ENCODE measurements around the gene MAN1A1.

MAN1A1 gene

GRCh38 chr6:119317007-119317406 lies 32.6 kb downstream of the MAN1A1 start:
- ChIA-PET POLR2A (no interaction called here), CTCF (no interaction called here)
- DNase-seq (ENCODE audit: extremely low spot score): no peak
- TF ChIP-seq SUZ12 (IDR thresholded peaks at IDR 0.05): no peak
- TF ChIP-seq ARNT (IDR thresholded peaks at IDR 0.05): no peak
- no peak for TF ChIP-seq L3MBTL2 (conservative IDR thresholded peaks at IDR 0.05)
- no peak for TF ChIP-seq FOXK2 (IDR thresholded peaks at IDR 0.05)
- no peak for TF ChIP-seq NFRKB (IDR thresholded peaks at IDR 0.05)
- no peak for TF ChIP-seq HDGF (IDR thresholded peaks at IDR 0.05; ENCODE audit: borderline replicate concordance)
- no peak for TF ChIP-seq LEF1 (IDR thresholded peaks at IDR 0.05; ENCODE audit: borderline replicate concordance)
- no peak for TF ChIP-seq PKNOX1 (IDR thresholded peaks at IDR 0.05)
- TF ChIP-seq SP1 (IDR thresholded peaks at IDR 0.05): no peak
- no peak for TF ChIP-seq ZNF384 (IDR thresholded peaks at IDR 0.05)
- TF ChIP-seq TARDBP (IDR thresholded peaks at IDR 0.05): no peak
- TF ChIP-seq CTBP1 (IDR thresholded peaks at IDR 0.05; ENCODE audit: borderline replicate concordance): no peak
- TF ChIP-seq ELF4 (IDR thresholded peaks at IDR 0.05): no peak
- TF ChIP-seq BHLHE40 (IDR thresholded peaks at IDR 0.05; ENCODE audit: borderline replicate concordance): no peak
- TF ChIP-seq FOXM1 (IDR thresholded peaks at IDR 0.05; ENCODE audit: borderline replicate concordance): no peak
- no peak for TF ChIP-seq FOXA1 (IDR thresholded peaks at IDR 0.05)

- no peak for TF ChIP-seq ELF4 (IDR thresholded peaks at IDR 0.05)
- no peak for TF ChIP-seq ZNF384 (IDR thresholded peaks at IDR 0.05)
- TF ChIP-seq ARNT (IDR thresholded peaks at IDR 0.05): no peak
- TF ChIP-seq PKNOX1 (IDR thresholded peaks at IDR 0.05): no peak
- no peak for TF ChIP-seq BHLHE40 (IDR thresholded peaks at IDR 0.05; ENCODE audit: borderline replicate concordance)
- no peak for TF ChIP-seq HDGF (IDR thresholded peaks at IDR 0.05; ENCODE audit: borderline replicate concordance)
- TF ChIP-seq CTBP1 (IDR thresholded peaks at IDR 0.05; ENCODE audit: borderline replicate concordance): no peak
- no peak for TF ChIP-seq FOXK2 (IDR thresholded peaks at IDR 0.05)
- no peak for TF ChIP-seq SUZ12 (IDR thresholded peaks at IDR 0.05)
- no peak for TF ChIP-seq TARDBP (IDR thresholded peaks at IDR 0.05)
- no peak for TF ChIP-seq L3MBTL2 (conservative IDR thresholded peaks at IDR 0.05)
- no peak for TF ChIP-seq LEF1 (IDR thresholded peaks at IDR 0.05; ENCODE audit: borderline replicate concordance)
- no peak for DNase-seq (ENCODE audit: extremely low spot score)
- ChIA-PET POLR2A (no interaction called here), CTCF (no interaction called here)
Measured at GRCh38 chr6:119314885-119315272, 34.7 kb downstream of the MAN1A1 start.

- CTCF ChIA-PET: interaction anchor here (0.7 kb wide), 1 partner anchor 1831 kb away, joined by 4 read pairs; no protein-coding TSS in a partner anchor
Measured at GRCh38 chr6:119313937-119314884, 35.4 kb downstream of the MAN1A1 start.

GRCh38 chr6:119312875-119313338 lies 36.7 kb downstream of the MAN1A1 start:
- DNase-seq (ENCODE audit: extremely low spot score): no peak
- ChIA-PET CTCF (no interaction called here), POLR2A (no interaction called here)
- TF ChIP-seq SUZ12 (IDR thresholded peaks at IDR 0.05) (no peak), FOXM1 (IDR thresholded peaks at IDR 0.05; ENCODE audit: borderline replicate concordance) (no peak), FOXK2 (IDR thresholded peaks at IDR 0.05) (no peak), L3MBTL2 (conservative IDR thresholded peaks at IDR 0.05) (no peak), PKNOX1 (IDR thresholded peaks at IDR 0.05) (no peak), BHLHE40 (IDR thresholded peaks at IDR 0.05; ENCODE audit: borderline replicate concordance) (no peak), ZNF384 (IDR thresholded peaks at IDR 0.05) (no peak), HDGF (IDR thresholded peaks at IDR 0.05; ENCODE audit: borderline replicate concordance) (no peak), CTBP1 (IDR thresholded peaks at IDR 0.05; ENCODE audit: borderline replicate concordance) (no peak), ARNT (IDR thresholded peaks at IDR 0.05) (no peak), TARDBP (IDR thresholded peaks at IDR 0.05) (no peak), NFRKB (IDR thresholded peaks at IDR 0.05) (no peak), ELF4 (IDR thresholded peaks at IDR 0.05) (no peak), FOXA1 (IDR thresholded peaks at IDR 0.05) (no peak), SP1 (IDR thresholded peaks at IDR 0.05) (no peak), LEF1 (IDR thresholded peaks at IDR 0.05; ENCODE audit: borderline replicate concordance) (no peak)

More at GRCh38 chr6:119313937-119314884, 35.4 kb downstream of the MAN1A1 start:
- POLR2A ChIA-PET: no interaction called here
- DNase-seq (ENCODE audit: extremely low spot score): no peak
- TF ChIP-seq FOXA1 (IDR thresholded peaks at IDR 0.05) (no peak), TARDBP (IDR thresholded peaks at IDR 0.05) (no peak)

- POLR2A ChIA-PET: no interaction called here
- CTCF ChIA-PET: no interaction called here
- TF ChIP-seq ARNT (IDR thresholded peaks at IDR 0.05): no peak
- no peak for TF ChIP-seq ZNF384 (IDR thresholded peaks at IDR 0.05)
- no peak for TF ChIP-seq FOXK2 (IDR thresholded peaks at IDR 0.05)
- no peak for TF ChIP-seq CTBP1 (IDR thresholded peaks at IDR 0.05; ENCODE audit: borderline replicate concordance)
- TF ChIP-seq SUZ12 (IDR thresholded peaks at IDR 0.05): no peak
- TF ChIP-seq FOXA1 (IDR thresholded peaks at IDR 0.05): no peak
- TF ChIP-seq HDGF (IDR thresholded peaks at IDR 0.05; ENCODE audit: borderline replicate concordance): no peak
- TF ChIP-seq LEF1 (IDR thresholded peaks at IDR 0.05; ENCODE audit: borderline replicate concordance): no peak
Measured at GRCh38 chr6:119312441-119312840, 37.1 kb downstream of the MAN1A1 start.

More at GRCh38 chr6:119312441-119312840, 37.1 kb downstream of the MAN1A1 start:
- no peak for DNase-seq (ENCODE audit: extremely low spot score)
